Mucosa of rectum (tissue), 2 donors: ENCODE results near the gene TMEM238.
"Not testable (repeated sequence)": the region's sequence is repeated elsewhere in the genome, so short reads cannot be mapped to it uniquely, and the experiment has no call there.

Experiments
- H3K27ac ChIP-seq, 2 donors: one replicate each; pipeline ENCODE4 v1.7.0; 2013; ENCODE audit warnings: inconsistent platforms in 2 of 2, low read depth in 2 of 2, low read length in 2 of 2
- H3K27me3 ChIP-seq, 2 donors: one replicate each; pipeline ENCODE4 v1.7.0; 2013; ENCODE audit warnings: low read length in 2 of 2; ENCODE audit not compliant: control insufficient read depth in 2 of 2, insufficient read depth in 2 of 2
- H3K36me3 ChIP-seq, 2 donors: one replicate each; pipeline ENCODE4 v1.7.0; 2013; ENCODE audit warnings: low read length in 2 of 2; ENCODE audit not compliant: control insufficient read depth in 2 of 2, insufficient read depth in 2 of 2
- H3K4me1 ChIP-seq, 2 donors: one replicate each; pipeline ENCODE4 v1.7.0; 2013; ENCODE audit warnings: low read length in 2 of 2, mild to moderate bottlenecking in 1 of 2; ENCODE audit not compliant: control insufficient read depth in 2 of 2, insufficient read depth in 2 of 2
- H3K4me3 ChIP-seq, 2 donors: one replicate each; pipeline ENCODE4 v1.7.0; 2013; ENCODE audit warnings: low read length in 2 of 2
- H3K9ac ChIP-seq, 2 donors: one replicate each; pipeline ENCODE4 v1.7.0; 2013; ENCODE audit warnings: low read length in 2 of 2, low read depth in 1 of 2, mild to moderate bottlenecking in 1 of 2
- H3K9me3 ChIP-seq, 2 donors: one replicate each; pipeline ENCODE4 v1.7.0; 2013; ENCODE audit warnings: low read length in 2 of 2; ENCODE audit not compliant: control insufficient read depth in 2 of 2
- donor health status: healthy.
- donor health status: Normal muscosa, but diverticular disease.

Gene TMEM238

DNA sequence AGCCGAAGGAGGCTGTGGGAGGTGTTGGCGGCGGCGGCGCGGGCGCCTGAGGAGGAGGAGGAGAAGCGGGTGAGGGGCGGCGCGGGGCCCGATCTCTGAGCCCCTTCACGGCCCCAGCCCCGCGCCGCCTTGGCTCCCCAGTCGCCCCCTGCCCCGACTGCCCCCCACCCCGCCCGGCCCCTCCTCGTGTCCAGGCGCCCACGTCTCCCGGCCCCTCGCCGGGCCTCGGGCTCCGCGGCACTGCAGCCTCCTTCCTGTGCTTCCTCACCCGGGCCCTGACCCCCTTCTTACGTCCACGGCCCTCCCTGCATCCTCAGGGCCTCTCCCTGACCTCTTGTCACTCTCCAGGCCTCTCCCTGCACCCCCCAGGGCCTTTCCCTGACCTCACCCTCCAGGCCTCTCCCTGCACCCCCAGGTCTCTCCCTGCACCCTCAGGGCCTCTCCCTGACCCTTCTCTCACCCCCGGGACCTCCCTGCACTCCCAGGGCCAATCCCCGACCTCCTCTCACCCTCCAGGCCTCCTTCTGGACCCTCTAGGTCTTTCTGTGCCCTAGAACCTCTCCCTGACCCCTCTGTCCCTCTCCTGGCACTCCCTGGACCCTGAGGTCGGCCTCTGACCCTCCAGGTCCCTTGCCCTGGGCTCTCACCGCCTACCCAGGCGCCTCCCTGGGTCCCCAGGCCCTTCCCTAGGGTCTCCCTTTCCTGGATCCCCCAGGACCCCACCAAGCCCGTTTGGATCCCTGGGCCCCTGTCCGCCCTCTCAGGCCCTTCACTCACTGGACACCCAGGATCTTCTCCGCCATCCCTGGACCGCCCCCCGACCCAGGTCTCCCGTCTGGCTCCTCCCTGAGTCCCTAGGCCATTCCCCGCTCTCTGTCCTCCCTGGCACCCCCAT is 44.0 kb downstream of the TMEM238 start:
- Histone ChIP-seq H3K36me3 (peaks cover 0 to 8% of the 10 kb centered on the region in 2 donors), H3K27ac (peak overlapping the region; percentile 84 to 87), H3K4me1 (peaks cover 22 to 25% of the 10 kb centered on the region in 2 donors), H3K27me3 (no peaks in the 10 kb centered on the region), H3K9ac (peak overlapping the region; percentile 87 to 96), H3K9me3 (no peaks in the 10 kb centered on the region), H3K4me3 (peak overlapping the region; percentile 76 to 86)

GRCh38 chr19:55339105-55339888 is 44.8 kb downstream of the TMEM238 start, which contains the start of gene KMT5C:
Gene KMT5C, plus strand, starts transcription at chr19:55339876. Its CDS starts 2,061 bp downstream, at chr19:55341937.
- Histone ChIP-seq H3K36me3 (peaks cover 0 to 8% of the 10 kb centered on the region in 2 donors), H3K9ac (peak within 1 kb of the TSS; percentile 87 to 96), H3K27ac (peak within 1 kb of the TSS; percentile 97 to 99), H3K27me3 (no peaks in the 10 kb centered on the region), H3K9me3 (no peaks in the 10 kb centered on the region), H3K4me3 (peak within 1 kb of the TSS; percentile 76 to 86), H3K4me1 (peaks cover 24 to 25% of the 10 kb centered on the region in 2 donors)

GRCh38 chr19:55336101-55336500 is 48.0 kb downstream of the TMEM238 start:
- Histone ChIP-seq H3K4me3 (no peak overlapping the region), H3K9me3 (no peaks in the 10 kb centered on the region), H3K4me1 (peaks cover 21 to 25% of the 10 kb centered on the region in 2 donors), H3K27me3 (no peaks in the 10 kb centered on the region), H3K9ac (no peak overlapping the region), H3K36me3 (no peaks in the 10 kb centered on the region), H3K27ac (no peak overlapping the region)

GRCh38 chr19:55333870-55334269 is 50.2 kb downstream of the TMEM238 start:
- peak overlapping the region; percentile 79 to 86 for H3K27ac ChIP-seq
- no peaks in the 10 kb centered on the region for H3K9me3 ChIP-seq
- peak overlapping the region in 1 of 2 donors; percentile 41 for H3K4me3 ChIP-seq
- H3K27me3 ChIP-seq = no peaks in the 10 kb centered on the region
- H3K9ac ChIP-seq = peak overlapping the region in 1 of 2 donors; percentile 51
- peaks cover 9 to 14% of the 10 kb centered on the region in 2 donors for H3K4me1 ChIP-seq
- H3K36me3 ChIP-seq = no peaks in the 10 kb centered on the region

DNA sequence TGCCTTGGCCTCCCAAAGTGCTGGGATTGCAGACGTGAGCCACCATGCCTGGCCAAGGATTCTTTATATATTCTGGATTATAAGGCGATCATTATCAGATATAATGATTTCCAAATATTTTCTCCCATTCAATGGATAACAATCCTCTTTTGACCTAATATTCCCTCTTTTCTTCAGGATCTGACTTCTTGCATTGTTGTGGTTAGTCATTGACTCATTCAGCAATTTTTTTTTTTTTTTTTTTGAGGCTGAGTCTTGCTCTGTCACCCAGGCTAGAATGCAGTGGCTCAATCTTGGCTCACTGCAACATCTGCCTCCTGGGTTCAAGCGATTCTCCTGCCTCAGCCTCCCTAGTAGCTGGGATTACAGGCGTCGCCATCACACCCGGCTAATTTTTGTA is 54.3 kb downstream of the TMEM238 start:
- not testable (repeated sequence) for H3K4me3 ChIP-seq, H3K36me3 ChIP-seq, H3K9ac ChIP-seq, H3K27me3 ChIP-seq, H3K27ac ChIP-seq, H3K4me1 ChIP-seq, H3K9me3 ChIP-seq
